ENCODE results near the gene MED9. TPM values are rescaled to one million over a fixed set of nuclear protein-coding genes. Genes with fewer than 3 reads are reported as not detected.

MED9 gene
- total RNA-seq, 1 donor from 2014 or later: 10.9 TPM

DNA sequence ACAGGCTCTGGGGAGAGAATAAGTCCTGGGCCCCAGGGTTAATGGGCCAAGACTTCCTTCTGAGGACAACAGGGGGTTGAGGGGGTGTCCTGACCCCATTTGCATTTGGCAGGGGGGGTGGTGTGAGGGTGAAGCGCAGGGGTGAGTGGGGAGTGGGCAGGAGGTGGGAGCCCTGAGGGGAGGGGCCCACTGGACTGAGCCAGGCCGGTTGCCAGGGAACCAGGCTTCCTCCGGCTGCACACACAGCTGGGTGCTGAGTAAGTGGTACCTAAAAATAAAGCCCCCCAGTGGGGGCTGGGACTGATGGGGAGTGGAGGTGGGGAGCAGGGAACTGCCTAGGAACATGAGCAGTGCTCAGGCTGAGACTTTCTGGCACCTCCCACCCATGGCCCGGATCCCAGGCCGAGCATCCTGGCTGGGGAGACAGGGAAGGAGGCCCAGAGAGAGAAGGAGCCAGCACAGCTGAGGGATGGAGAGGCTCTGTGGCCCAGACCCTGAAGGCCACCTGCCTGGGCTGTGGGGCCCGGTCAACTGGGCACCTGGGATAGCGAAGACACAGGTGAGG, 26.8 kb downstream of the MED9 start:
- no peak for DNase-seq (ENCODE audit: low read depth, low spot score)

DNA sequence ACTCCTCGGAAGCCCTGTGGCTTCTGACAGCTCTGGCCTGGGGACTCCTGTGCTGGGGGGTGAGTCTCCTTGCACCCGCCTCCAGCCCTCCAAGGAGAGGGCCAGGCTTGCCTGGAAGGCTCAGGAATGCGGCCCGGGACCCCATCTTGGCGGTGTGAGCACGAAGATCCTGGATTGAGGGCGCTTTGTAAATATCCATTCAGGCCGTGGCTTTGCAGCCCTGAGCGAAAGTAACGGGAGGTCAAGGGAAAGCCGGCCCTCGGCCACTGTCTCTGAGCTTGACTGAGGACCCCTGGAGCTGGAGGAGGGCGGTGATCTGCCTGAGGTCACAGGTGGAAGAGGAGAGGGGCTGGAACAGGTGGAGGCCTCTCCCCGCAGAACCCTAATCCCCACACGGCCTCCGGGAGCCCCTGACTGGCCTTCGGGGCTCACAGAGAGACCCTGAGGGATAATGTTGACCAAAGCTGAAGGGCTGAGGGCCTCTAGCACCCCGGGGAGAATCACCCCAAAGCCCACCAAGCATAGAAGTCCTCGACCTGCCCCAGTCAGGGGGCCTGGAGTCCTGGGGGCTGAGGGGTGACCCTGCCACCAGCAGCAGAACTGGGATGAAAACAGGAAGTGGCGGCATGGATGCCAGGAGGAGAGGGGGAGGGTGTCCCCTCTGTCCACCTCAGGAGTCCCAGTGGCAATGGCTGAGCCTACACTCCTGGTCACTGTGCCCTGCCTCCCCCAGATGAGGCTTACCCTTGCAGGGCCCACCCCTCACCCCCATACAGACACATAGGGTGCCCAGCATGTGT, 27.7 kb downstream of the MED9 start:
- no peak for DNase-seq (ENCODE audit: low read depth, low spot score)

DNA sequence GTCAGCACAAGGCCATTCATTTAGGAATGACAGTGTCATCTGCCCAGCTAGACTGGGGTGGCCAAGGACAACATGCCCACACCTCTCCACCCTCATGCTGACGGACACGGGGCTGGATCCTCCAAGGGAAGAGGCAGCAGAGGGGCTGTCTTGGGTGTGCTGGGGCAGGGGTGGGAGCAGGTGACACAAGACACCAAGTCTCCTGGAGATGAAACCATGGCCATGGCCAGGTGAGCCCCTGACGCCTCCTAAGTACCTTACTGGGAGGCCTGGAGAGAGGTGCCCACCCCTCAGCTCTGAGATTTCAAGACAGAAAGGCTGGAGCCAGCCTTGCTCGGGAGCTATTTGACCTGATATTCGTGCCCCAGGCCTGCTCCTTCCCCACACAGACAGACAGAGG, 28.4 kb downstream of the MED9 start:
- DNase-seq (ENCODE audit: low read depth, low spot score): no peak

DNA sequence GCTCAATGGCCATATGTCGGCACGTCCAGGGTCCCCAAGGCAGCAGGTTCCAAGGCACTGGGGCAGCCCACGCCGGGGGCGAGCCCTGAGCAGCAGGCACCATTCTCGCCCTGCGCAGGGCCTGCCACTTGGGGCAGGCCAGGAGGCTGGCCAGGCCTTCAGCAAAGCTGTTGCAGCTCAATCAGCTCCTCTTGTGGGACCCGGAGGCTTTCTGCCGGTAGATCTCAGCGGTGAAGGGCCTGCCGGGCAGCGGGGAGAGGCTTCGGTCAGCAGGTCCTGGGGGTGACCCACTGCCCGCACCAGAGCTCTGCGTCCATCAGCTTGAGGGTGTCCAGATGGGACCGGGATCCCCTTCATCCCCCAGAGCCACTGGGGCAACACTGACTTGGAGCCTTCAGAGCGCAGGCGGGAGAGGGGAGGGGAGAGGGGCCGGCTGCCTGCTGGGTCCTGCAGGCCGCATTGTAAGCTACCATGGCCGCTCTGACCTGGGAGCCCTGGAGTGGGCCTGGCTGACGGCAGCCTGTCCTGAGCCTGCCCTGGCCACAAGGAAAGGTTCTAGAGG, 28.9 kb downstream of the MED9 start:
- no peak for DNase-seq (ENCODE audit: low read depth, low spot score)

DNA sequence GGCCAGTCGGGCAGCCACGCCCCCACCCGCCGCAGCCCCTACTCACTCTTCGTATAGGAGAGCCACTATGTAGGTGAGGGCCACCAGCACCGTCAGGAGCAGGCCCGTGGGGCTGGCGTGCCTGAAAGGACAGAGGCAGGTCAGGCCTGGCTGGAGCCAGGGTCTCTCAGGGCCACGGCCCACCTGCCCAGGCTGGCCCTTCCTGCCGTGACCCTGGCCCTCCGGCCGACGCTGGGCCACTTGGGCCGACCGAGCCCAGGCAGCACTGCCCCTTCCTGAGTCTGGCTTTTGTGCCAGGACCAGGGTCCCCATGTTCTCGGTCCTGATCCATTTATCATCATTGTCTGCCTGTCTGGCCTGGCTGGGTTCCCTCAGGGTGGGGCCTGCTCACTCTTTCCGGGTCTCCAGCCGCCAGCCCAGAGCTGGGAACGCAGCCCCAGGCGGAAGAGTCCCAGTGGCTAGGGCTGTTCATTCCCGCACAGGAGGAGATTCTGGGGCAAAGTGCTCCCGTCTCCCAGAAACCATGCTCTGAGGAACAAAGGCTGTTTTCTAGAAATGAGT, 29.5 kb downstream of the MED9 start:
- no peak for DNase-seq (ENCODE audit: low read depth, low spot score)

DNA sequence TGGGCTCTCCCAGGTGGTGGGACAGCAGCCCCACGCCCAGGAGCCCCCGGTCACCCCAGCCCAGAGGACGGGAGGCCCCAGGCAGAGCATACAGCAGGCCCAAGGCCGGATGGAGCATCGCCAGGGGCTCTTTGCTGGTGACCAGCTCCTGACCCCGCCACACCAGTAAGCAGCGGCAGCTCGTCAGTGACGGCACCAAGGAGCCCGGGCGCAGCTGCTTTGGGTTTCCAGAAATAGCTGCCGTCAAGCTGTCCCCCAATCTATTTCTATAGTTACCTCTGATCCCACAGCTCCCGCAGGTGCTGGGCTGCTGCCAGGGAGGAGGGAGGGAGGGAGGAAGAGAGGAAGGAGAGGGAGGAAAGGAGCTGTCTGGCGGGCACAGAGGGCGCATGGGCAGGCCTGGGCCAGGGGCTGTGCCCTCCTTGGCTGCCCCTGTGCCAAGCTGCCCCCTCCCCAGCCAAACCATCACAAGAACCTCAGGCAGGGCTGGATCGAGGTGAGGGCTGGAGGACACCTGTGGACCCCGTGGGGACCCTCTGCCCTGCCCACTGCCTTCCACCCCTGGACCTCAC, 30.2 kb downstream of the MED9 start:
- DNase-seq (ENCODE audit: low read depth, low spot score): no peak

DNA sequence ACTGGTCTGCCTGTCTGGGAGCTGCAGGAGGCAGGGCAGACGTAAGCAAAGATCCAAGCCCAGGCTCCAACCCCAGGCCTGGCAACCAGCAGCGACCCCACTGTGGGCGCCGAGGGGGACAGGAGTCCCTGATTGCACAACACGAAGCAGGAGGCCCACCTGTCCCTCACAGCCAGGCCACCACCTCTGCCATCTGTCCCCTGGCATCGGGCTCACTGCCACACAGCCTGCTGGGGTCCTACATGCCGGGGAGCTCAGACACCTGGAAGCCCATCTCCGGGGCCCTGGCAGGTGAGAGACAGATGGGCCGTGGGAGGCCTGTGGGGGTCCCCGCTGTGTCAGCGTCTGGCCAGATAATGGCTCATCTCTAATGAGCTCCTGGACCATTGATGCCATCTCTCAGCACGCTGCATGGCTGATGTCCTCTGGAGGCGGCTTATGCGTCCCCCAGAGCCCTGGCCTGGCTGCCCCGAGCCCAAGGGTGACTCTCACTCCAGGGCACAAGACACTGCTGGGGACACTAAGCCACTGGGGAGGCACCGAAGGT, 30.7 kb downstream of the MED9 start:
- DNase-seq (ENCODE audit: low read depth, low spot score): no peak

DNA sequence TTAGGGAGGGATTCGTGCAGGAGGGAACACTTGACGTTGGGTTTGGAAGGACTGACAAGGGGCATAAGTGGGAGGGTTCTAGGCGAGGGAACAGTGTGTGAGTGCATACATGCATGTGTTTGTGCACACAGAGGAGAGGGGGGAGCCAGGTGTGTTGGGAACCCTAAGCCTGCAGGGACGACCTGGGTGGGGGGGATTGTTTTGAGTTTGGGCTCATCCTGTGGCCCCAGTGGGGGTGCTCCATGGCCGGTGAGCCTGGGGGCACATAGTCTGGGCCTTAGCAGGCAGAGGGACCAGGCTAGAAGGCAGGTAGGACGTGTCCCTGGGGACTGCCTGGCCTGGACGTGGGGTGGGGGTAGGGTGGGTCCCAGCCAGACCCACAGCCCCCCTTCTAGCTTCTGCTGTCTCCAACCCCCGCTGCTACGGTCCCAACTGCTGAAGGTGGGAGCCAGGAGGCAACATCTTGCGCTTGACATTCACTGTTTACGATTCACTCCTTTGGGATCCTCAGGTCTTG, 31.3 kb downstream of the MED9 start:
- no peak for DNase-seq (ENCODE audit: low read depth, low spot score)

DNA sequence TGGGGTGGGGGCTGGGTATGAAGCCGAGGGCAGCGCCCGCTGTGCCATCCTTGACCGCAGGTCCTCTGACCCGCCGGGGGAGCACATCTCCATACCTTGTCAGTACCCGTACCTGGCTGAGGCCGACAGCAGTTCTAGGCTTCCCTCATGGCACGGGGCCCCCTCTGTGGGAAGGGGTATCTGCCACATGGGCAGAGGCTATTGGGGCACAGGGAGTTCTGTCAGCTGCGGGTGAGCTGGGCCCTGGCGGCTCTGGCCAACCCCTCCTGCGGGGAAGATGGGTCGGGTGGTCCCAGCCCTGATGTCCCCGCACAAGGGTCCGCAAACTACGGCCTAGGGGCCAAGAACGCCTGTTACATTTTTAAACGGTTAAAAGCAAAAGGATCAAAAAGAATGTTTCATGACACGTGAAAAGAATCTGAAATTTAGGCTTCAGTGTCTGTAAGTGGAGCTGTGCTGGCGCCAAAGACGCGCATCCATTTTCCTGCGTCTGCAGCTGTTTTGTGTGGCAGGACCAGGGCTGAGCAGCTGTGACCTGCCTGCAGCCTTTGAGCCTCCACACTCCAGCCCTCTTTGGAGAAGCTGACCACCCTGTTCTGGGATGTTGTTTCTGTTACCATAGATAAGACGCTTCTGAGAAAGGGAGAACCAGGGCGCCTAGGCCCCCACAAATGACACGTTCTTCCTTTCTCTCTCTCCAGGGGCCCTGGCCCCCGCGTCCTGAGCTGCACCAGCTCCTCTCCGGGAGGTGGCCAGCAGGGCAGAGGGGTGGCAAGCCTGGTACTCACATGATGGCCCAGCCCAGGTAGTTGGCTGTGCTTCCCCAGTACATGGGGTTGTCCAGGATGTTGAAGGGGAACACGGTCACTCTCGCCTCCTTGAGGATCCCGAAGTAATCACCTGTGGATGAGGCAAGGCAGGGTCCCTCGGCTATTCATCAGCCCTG, 32.1 kb downstream of the MED9 start:
- no peak for DNase-seq (ENCODE audit: low read depth, low spot score)

DNA sequence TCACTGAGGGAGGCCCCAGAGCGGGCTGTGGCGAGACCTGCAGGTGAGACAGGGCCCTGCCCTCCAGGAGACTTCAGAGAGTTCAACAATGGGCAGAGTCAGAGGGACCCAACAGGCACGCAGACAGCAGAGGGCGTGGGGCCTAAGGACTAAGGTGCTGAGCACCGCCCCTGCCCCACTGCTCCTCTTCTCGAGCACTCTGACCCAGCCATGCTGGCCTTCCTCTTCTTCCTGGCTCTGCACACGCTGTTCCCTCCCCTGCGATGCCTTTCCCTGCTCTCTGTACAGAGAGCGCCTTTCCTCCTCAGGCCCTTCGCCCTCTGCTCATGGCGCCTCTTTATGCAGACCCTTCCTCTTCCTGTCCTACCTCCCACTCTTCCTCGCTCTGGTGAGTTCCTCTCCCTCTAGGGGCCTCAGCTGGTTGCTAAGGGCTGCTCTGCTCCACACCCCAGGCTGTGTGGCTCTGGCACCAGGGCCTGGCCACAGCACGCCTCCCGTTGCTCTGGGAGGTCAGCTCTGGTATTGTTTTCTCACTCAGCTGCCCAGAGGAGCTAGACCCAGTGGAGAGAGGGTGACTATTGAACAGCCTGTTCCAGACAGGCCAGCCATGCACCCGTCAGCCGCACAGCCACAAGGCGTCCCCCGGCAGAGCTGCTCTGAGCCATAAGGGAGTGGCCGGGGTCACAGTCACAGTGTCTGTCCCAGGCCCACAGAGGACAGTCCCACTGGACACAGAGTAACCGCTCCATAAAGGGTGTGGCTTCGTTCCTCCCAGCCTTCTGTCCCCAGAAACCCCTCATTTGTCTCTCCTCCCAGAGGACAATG, 33.0 kb downstream of the MED9 start:
- no peak for DNase-seq (ENCODE audit: low read depth, low spot score)

DNA sequence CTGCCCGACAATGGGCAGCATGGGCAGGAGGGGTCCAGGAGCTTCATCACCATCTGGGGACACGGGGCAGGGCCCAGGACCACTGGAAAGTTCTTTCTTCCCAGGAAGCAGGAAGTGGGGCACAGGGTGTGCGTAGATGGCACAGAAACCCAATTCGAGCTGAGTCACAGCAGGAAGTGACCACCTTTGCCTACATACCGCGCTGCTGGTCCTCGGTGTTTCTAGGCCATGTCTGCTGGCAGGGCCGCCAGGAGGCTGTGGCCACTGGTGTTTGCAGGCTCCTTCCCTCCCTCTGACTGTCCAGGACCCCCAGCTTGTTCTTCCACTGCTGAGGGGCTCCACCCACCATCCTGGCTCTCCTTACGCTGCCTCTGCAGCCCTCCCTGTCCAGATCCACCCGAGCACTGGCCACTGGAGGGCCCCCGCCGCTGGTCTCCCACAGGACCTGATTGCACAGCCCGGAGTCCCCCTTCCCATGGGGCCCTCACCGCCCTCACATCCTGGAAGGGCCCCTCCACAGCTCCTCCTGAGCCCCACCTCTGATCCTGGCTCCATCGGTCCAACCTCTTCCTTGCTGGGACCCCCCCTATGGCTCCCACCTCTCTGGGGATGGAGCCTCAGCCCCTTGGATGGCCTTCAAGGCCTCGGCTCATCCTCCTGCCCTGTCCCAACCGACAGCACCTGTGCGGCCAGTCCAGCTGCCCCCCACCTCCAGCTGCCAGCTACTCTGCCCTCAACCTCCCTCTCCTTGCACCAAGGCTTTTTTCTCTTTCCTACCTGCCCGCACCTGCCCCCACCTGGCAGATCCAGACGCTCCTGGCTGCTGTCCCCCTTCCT, 33.9 kb downstream of the MED9 start:
- no peak for DNase-seq (ENCODE audit: low read depth, low spot score)

DNA sequence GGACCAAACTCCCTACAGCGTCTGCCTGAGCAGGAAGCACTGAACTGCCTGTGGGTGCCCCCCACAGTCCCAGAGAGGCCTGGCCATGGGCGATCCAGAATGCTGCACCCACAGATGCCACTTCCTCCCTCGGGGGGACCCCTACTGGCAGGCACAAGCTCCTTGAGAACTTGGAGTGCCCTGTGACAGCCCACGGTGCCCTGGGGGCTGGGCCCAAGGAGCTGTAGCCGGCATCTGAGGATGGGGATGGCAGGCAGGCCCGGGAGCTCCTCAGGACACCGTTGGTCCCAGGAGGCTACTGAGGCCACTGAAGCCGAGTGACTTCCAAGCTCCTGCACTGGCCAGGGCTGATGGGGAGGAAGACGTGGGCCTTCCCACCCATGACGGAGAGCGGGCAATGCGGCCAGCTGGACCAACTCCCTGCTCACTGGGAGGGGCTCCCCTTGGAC, 34.5 kb downstream of the MED9 start:
- no peak for DNase-seq (ENCODE audit: low read depth, low spot score)

DNA sequence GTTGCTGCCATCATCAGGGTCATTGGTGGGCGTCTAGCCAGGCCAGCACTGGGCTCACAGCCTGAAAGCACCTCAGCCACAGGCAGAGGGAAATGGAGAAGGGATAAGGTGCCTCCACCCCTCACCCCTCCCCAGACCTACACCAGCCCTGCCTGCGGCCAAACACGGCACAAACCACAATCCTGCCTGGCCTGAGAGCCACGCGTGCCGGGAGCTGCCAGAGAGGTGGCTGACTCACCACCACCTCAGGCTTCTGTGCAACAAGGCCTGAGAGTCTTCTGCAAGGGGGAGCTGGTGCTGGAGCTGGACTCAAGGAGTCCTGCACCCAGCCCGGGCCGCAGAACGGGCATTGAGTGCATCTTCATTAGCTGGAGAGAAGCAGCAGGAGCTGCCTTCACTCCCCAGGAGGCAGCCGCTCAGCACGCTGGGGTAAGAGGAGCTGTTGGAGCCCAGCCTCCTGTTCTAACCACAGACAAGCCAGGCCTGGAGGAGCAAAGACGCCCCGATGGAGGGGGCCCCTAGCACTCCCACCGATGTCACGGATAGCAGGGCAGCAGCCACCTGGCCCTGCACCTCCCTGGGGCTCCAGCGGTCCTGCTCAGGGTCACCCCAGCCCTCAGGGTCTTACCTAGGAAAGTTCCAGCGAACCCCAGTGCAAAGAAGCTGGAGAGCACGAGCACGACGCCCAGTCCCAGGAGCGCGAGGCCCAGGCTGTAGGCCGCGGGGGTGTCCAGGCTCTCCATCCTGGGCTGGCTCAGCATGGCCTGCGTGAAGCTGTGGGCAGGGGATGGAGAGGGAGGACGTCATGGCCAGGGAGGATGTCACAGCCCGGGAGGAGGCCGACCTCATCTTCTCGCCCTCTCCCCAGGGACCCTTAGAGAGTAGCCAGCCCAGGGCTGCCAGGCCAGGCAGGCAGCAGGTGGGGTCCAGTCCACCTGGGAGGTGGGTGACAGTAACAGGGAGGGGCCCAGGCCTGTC, 35.4 kb downstream of the MED9 start:
- DNase-seq (ENCODE audit: low read depth, low spot score): no peak

DNA sequence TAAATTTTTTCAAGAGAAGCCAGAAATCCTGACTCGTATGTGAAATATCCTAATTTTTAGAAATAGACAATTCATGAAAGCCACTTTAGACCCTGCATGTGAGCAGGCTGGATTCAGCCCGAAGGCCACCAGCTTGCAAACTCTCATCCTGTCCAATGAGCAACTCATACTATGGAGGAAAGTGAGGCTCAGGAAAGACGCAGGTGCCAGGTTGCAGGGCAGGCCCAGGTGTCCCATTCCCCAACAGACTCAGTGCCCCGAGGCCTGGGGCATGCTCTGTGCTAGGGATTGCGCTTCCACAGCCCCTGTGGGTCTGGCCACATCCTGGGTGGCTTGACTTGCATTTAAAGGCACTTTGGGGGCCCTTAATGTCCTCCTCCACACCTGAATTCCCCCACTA, 36.1 kb downstream of the MED9 start:
- DNase-seq (ENCODE audit: low read depth, low spot score): no peak

DNA sequence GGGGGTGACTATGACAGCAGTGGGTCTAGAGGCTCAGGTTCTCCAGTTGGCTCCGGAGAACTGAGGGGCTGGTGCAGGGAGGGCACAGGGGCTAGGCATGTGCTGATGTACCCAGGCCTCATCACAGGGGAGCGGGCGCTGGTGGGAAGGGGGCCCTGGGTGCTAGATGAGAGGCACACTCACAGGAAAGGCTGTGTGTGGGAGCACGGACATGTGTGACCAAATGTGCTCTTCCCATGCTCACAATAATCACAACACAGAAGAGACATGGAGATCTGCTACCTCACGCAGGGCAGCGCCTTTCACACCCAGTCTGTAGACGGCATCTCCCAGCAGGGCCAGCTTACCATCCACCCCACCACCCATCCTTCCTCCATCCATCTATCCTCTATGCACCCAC, 36.8 kb downstream of the MED9 start:
- DNase-seq (ENCODE audit: low read depth, low spot score): no peak

DNA sequence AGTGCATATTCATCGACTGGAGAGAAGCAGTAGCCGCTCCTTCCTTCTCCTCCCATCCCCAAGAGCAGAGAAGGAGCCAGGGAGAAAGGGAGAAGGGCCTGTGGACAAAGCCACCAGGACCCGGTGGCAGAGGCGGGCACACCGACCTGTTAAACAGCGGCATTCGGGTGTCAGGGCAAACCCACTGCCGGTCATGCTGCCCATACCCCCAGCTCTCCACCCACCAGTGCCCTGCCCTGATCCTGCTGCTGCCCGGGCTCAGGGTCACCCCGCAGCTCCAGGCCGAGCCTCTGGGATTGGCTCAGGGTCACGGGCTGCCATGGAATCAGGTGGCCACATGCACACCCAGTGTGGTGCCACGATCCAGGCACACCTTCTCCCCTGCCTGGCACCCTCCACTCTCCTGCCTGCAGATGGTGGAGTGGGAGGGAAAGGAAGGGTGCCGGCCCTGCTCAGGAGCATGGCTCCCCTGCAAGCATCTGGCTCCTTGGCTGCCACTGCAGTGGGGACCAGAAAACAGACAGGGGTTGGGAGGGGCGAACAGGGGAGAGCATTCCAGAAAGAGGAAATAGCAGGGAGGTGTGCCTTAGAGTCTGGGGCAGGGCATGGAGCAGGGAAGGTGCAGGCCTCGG, 37.7 kb downstream of the MED9 start:
- DNase-seq (ENCODE audit: low read depth, low spot score): no peak
